Activated CD8-positive, alpha-beta T cell treated with anti-CD3 and anti-CD28 coated beads for 36 hours (primary cell): Measurements from ENCODE around the gene ATP5PB. TPM values are rescaled to one million over a fixed set of nuclear protein-coding genes. Genes with fewer than 3 reads are reported as not detected.

Experiments used
- ATAC-seq: fragments of 200-7000 bp; cut with Tn5 transposase; one replicate; pipeline ENCODE4 v1.10.0; 2021; ENCODE audit warnings: mild to moderate bottlenecking, moderate library complexity
- CTCF ChIA-PET: fragments of 350-600 bp; sonication (Branson Sonifier 250); formaldehyde crosslinking; loops from one replicate; lab custom pipeline; 2021; ENCODE audit warnings: antibody characterized with exemption; lab: Charles Lee
- POLR2A ChIA-PET: fragments of 350-600 bp; sonication (Branson Sonifier 250); formaldehyde crosslinking; loops from one replicate; lab custom pipeline; 2021; ENCODE audit warnings: antibody characterized with exemption; lab: Charles Lee
- DNase-seq: peaks from one replicate; pipeline ENCODE4 v3.0.0-alpha.2; 2020
- H3K27ac Mint-ChIP-seq: one replicate; pipeline ENCODE4 v1.8.0; 2021; ENCODE audit warnings: mild to moderate bottlenecking, mixed read lengths
- H3K27me3 Mint-ChIP-seq: one replicate; pipeline ENCODE4 v1.8.0; 2021; ENCODE audit warnings: mixed read lengths
- H3K36me3 Mint-ChIP-seq: one replicate; pipeline ENCODE4 v1.8.0; 2021; ENCODE audit warnings: low read depth, mixed read lengths
- H3K4me1 Mint-ChIP-seq: one replicate; pipeline ENCODE4 v1.8.0; 2021; ENCODE audit warnings: low read depth, mixed read lengths
- H3K4me3 Mint-ChIP-seq: one replicate; pipeline ENCODE4 v1.8.0; 2021; ENCODE audit warnings: mild to moderate bottlenecking, moderate library complexity, mixed read lengths
- H3K9me3 Mint-ChIP-seq: one replicate; pipeline ENCODE4 v1.8.0; 2021; ENCODE audit warnings: mixed read lengths
- intact Hi-C: fragments of 100-400 bp; cut with micrococcal nuclease; formaldehyde crosslinking; loops from one replicate; pipeline ENCODE4 v1.10.0; 2022
- total RNA-seq, 2 experiments: library from RNA; stranded (reverse); gene quantifications; one replicate each; pipeline ENCODE4 v1.2.3, GENCODE V29; 2021
- TF ChIP-seq, protein P1 (sequence below): fragments of 200-600 bp; IDR thresholded peaks from one replicate; pipeline ENCODE4 v1.8.0; 2022; ENCODE audit warnings: antibody characterized with exemption, mild to moderate bottlenecking

Gene ATP5PB
- total RNA-seq, 2 experiments from 2014 or later, result 341 to 342 TPM

DNA sequence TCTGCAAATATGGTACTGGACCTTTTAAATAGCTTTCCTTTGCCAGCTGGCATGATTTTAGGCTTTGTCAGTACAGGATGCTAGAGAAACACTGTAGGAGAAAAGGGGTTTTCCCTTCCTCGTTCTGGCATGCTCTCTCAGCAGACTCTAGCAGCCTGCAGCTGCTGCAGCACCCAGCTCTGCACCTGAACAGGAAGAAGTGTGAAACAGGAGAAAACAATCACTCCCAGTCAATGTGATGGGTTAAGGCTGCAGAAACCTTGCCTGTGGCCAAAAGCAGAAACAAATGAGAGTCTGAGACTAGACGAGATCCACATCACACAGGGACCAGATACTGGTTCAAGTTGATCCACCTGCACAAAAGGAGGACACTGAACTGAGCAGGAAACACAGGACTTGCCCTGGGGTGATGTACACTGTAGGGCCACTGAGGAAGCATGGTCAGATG is 42.9 kb upstream of the ATP5PB start:
- TF ChIP-seq, protein P1, sequence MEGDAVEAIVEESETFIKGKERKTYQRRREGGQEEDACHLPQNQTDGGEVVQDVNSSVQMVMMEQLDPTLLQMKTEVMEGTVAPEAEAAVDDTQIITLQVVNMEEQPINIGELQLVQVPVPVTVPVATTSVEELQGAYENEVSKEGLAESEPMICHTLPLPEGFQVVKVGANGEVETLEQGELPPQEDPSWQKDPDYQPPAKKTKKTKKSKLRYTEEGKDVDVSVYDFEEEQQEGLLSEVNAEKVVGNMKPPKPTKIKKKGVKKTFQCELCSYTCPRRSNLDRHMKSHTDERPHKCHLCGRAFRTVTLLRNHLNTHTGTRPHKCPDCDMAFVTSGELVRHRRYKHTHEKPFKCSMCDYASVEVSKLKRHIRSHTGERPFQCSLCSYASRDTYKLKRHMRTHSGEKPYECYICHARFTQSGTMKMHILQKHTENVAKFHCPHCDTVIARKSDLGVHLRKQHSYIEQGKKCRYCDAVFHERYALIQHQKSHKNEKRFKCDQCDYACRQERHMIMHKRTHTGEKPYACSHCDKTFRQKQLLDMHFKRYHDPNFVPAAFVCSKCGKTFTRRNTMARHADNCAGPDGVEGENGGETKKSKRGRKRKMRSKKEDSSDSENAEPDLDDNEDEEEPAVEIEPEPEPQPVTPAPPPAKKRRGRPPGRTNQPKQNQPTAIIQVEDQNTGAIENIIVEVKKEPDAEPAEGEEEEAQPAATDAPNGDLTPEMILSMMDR, result no peak
- Mint-ChIP-seq H3K36me3 (no peaks in the 10 kb centered on the region), H3K27me3 (no peaks in the 10 kb centered on the region), H3K27ac (peak overlapping the region; percentile 48), H3K4me3 (peak overlapping the region; percentile 30), H3K9me3 (no peaks in the 10 kb centered on the region), H3K4me1 (peaks cover 33% of the 10 kb centered on the region)
- intact Hi-C loops, result no loop called here
- peak; percentile 51 for DNase-seq
- peak; percentile 93 for ATAC-seq
- POLR2A ChIA-PET, result no interaction called here
- CTCF ChIA-PET, result interaction anchor here (0.7 to 3.5 kb wide), 5 partner anchors 13 to 376 kb away, joined by 3 to 17 read pairs (median 3); no protein-coding TSS in a partner anchor

DNA sequence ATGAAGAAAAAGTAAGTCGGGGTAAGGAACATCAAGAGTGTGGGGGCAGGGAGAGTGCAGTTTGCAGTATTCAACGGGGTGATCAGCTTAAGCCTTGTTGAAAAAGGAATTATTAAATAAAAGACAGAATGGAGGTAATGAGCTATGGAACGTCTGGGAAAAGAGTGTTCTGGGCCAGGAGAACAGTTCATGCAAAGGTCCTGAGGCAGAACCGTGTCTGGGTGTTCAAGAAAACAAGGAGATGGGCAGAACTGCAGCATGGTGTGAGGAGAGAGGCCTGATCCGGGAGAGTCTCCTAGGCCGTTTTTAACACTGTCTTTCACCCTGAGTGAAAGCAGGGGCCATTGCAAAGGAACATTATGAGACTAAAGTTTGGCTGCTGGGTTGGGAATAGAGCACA is 42.0 kb upstream of the ATP5PB start:
- ATAC-seq (no peak), DNase-seq (no peak)
- H3K9me3 Mint-ChIP-seq, result no peaks in the 10 kb centered on the region
- H3K27me3 Mint-ChIP-seq, result no peaks in the 10 kb centered on the region
- no peaks in the 10 kb centered on the region for H3K36me3 Mint-ChIP-seq
- H3K4me1 Mint-ChIP-seq, result peaks cover 29% of the 10 kb centered on the region
- intact Hi-C loops, result no loop called here
- no peak overlapping the region for H3K4me3 Mint-ChIP-seq
- TF ChIP-seq, protein P1, result no peak
- POLR2A ChIA-PET, result no interaction called here
- H3K27ac Mint-ChIP-seq, result no peak overlapping the region
- CTCF ChIA-PET, result no interaction called here

DNA sequence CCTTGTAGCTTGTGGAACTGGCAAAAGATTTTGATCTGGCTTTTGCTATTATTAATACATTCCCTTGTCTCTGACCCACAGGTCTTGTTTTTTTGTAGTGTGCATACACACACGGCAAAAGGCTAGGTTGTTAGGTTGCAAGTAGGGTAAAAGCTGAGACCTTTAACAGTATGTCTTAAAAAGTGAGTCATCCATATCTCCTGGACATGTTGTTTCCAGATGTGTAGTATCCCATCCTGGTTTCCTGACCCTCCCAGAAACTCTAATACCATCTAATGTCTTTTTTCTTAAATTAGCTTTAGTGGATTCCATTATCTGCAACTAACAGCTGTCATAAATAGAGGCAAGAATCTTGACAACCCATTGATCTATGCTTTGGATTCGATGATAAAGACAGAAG is 36.4 kb upstream of the ATP5PB start:
- H3K4me1 Mint-ChIP-seq, result no peaks in the 10 kb centered on the region
- DNase-seq, result no peak
- H3K27me3 Mint-ChIP-seq, result no peaks in the 10 kb centered on the region
- TF ChIP-seq, protein P1, result no peak
- intact Hi-C loops, result no loop called here
- no peak for ATAC-seq
- H3K9me3 Mint-ChIP-seq, result no peaks in the 10 kb centered on the region
- ChIA-PET CTCF (interaction anchor here (1.9 kb wide), 1 partner anchor 13 kb away, joined by 7 read pairs; no protein-coding TSS in a partner anchor), POLR2A (interaction anchor here (1.4 kb wide), 1 partner anchor 9 kb away, joined by 3 read pairs; no protein-coding TSS in a partner anchor)
- H3K27ac Mint-ChIP-seq, result no peak overlapping the region
- no peaks in the 10 kb centered on the region for H3K36me3 Mint-ChIP-seq
- H3K4me3 Mint-ChIP-seq, result no peak overlapping the region

DNA sequence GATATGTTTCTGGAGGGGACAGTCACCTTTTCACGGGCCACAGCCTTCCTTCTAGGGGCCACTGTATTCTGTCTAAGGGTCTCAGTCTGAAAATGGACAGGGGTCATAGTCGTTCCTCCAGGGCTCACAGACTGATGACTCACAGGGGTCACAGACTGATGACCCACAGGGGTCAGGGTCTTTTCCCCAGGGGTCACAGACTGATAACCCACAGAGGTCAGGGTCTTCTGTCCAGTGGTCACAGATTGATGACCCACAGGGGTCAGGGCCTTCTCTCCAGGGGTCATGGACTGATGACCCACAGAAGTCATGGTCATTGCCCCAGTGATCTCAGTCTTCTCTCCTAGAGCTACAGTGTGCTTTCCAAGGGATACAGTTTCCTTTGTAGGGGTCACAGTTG is 34.5 kb upstream of the ATP5PB start:
- H3K9me3 Mint-ChIP-seq, result no peaks in the 10 kb centered on the region
- no peaks in the 10 kb centered on the region for H3K4me1 Mint-ChIP-seq
- no peak for ATAC-seq
- H3K27me3 Mint-ChIP-seq, result no peaks in the 10 kb centered on the region
- TF ChIP-seq, protein P1, result no peak
- intact Hi-C loops, result no loop called here
- no peak for DNase-seq
- CTCF ChIA-PET, result no interaction called here
- H3K27ac Mint-ChIP-seq, result no peak overlapping the region
- peaks cover 2% of the 10 kb centered on the region for H3K36me3 Mint-ChIP-seq
- no peak overlapping the region for H3K4me3 Mint-ChIP-seq
- POLR2A ChIA-PET, result no interaction called here

DNA sequence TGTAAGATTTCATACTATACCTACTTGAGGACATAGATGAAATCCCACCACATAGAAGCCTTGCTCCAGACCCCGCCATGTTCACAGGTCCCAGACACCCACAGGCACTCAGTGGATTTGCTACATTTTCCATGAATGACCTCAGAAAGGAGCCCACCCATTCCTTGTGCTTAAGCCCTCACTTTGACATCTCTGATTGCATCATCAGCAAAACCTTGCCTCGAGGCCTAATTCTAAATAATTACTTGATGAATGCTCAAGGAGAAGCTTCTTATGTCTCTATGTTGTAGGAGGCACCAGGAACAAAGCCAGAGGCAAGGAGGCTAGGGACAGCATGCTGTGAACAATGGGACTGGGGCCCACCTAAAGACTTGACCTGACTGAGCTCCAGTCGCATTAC is 33.8 kb upstream of the ATP5PB start:
- DNase-seq, result no peak
- H3K36me3 Mint-ChIP-seq, result peaks cover 2% of the 10 kb centered on the region
- ChIA-PET CTCF (interaction anchor here (1.6 kb wide), 1 partner anchor 15 kb away, joined by 16 read pairs; no protein-coding TSS in a partner anchor), POLR2A (no interaction called here)
- no peak for ATAC-seq
- no peaks in the 10 kb centered on the region for H3K27me3 Mint-ChIP-seq
- intact Hi-C loops, result no loop called here
- H3K4me1 Mint-ChIP-seq, result no peaks in the 10 kb centered on the region
- H3K9me3 Mint-ChIP-seq, result no peaks in the 10 kb centered on the region
- no peak overlapping the region for H3K27ac Mint-ChIP-seq
- H3K4me3 Mint-ChIP-seq, result no peak overlapping the region
- TF ChIP-seq, protein P1, result no peak
